ENCODE measurements around the gene THTPA. TPM values are rescaled to one million over a fixed set of nuclear protein-coding genes. Genes with fewer than 3 reads are reported as not detected.

THTPA gene
- total and polyA plus RNA-seq, 2 of the 4 experiments (the other 2 are of a cell fraction) = 5.0 to 9.2 TPM

DNA sequence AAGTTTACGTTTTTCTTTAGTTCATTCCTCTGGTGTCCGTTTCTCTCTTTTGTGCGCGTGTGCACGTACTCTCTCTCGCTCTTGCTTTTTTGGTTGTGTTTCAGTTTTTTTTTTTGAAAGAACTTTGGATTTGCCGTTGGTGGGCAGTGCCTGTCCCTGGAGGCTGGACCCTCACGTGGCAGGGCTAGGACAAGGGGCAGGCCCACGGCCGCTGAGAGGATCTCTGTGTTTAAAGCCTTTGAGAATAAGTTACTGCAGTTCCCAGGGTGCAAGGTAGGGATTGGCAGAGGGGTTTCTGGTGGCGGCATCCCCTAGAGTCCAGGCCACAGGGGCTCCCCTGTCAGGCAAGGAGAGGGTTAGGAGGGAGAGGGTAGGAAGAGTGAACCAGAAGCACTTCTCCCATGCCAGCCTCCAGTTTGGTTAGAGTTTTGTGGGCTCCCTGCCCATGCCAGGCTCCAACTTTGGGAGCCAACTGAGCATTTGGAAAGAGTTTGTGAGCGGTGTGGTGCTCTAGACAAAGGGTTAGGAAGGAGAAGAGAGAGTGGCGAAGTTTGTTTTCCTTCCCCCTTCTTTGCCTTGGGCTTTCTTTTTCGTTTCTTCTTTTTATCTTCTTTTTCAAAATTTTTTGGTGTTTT lies 35.1 kb upstream of the THTPA start:
- Histone ChIP-seq H3K9me1 (ENCODE audit: insufficient read depth, low read length) (no peaks in the 10 kb centered on the region), H3K4me2 (ENCODE audit: low read depth, low read length) (no peak overlapping the region), H3K56ac (ENCODE audit: extremely low read depth, insufficient read depth, low read length) (no peak overlapping the region), H3K14ac (replicated peaks; ENCODE audit: low read depth, low read length) (no peak overlapping the region), H3K4ac (ENCODE audit: low read depth, low read length) (no peak overlapping the region), H3K9ac (ENCODE audit: low read depth, low read length) (no peak overlapping the region), H3K4me1 (ENCODE audit: control insufficient read depth, insufficient read depth, low read length) (no peaks in the 10 kb centered on the region), H2BK120ac (ENCODE audit: low read depth, low read length) (no peak overlapping the region), H3K79me1 (ENCODE audit: low read depth in 1 of 2, low read length in 2 of 2) (no peaks in the 10 kb centered on the region), H4K91ac (ENCODE audit: insufficient read depth, low read depth, low read length) (no peak overlapping the region), H3K27ac (ENCODE audit: insufficient read depth, low read length) (no peak overlapping the region), H2AK5ac (ENCODE audit: low read depth, low read length) (no peak overlapping the region), H2AK9ac (replicated peaks; ENCODE audit: low read depth, low read length, poor library complexity) (no peak overlapping the region), H4K20me1 (ENCODE audit: insufficient read depth, low read length) (no peaks in the 10 kb centered on the region), H2BK5ac (ENCODE audit: low read depth, low read length, poor library complexity, severe bottlenecking) (no peak overlapping the region), H3K9me3 (ENCODE audit: control insufficient read depth, insufficient read depth, low read length) (no peaks in the 10 kb centered on the region), H2BK15ac (ENCODE audit: low read depth, low read length) (no peak overlapping the region), H3K23ac (ENCODE audit: low read depth, low read length) (no peak overlapping the region), H3K18ac (ENCODE audit: low read depth, low read length) (no peak overlapping the region), H3K27me3 (ENCODE audit: control insufficient read depth, insufficient read depth, low read length) (no peaks in the 10 kb centered on the region; the same call in 1 of the 2 replicates), H3K36me3 (ENCODE audit: control insufficient read depth, insufficient read depth, low read length) (no peaks in the 10 kb centered on the region), H4K8ac (ENCODE audit: low read depth in 2 of 2, low read length in 2 of 2) (no peak overlapping the region), H4K5ac (ENCODE audit: low read depth, low read length) (no peak overlapping the region), H3K4me3 (ENCODE audit: insufficient read depth, low read depth, low read length) (no peak overlapping the region), H2BK20ac (ENCODE audit: low read depth, low read length) (no peak overlapping the region), H2AFZ (replicated peaks; ENCODE audit: low read length, poor library complexity) (no peak overlapping the region)
- ATAC-seq (ENCODE audit: low read depth) (no peak), DNase-seq (no peak)
- dilution Hi-C loops (cut with HindIII; ENCODE audit: low sequenced_read_pairs, unreplicated experiment) = no loop called here
- in situ Hi-C loops (cut with MboI; ENCODE audit: low sequenced_read_pairs) = no loop called here
- ChIA-PET CTCF (no interaction called here), POLR2A (ENCODE audit: unreplicated experiment) (no interaction called here)
- intact Hi-C loops (cut with micrococcal nuclease) = no loop called here
- 75% methylated on average over 2 of the region's 14 CpGs; no CpG with 5 or more reads in 1 of the 2 experiments for WGBS, 2 experiments (ENCODE audit: extremely low coverage in 2 of 2, insufficient read length in 1 of 2)
- TF ChIP-seq POLR2A (IDR thresholded peaks at IDR 0.05; ENCODE audit: low read depth, low read length) (no peak), SMC3 (IDR thresholded peaks at IDR 0.05; ENCODE audit: low read depth, low read length) (no peak)
- TSS peak; percentile 53 for BruUV-seq (replicated peaks)

All from IMR-90 (cell line).